Activated naive CD4-positive, alpha-beta T cell treated with Interleukin-2 at 50 U/mL for 16 hours (primary cell): ENCODE results near the gene IER5L.
A peak's percentile ranks its signal among the peaks of the same experiment; 100 is the strongest.
"Not testable (repeated sequence)": the region's sequence is repeated elsewhere in the genome, so short reads cannot be mapped to it uniquely, and the experiment has no call there.

Source experiments
- DNase-seq: peaks from one replicate; pipeline ENCODE4 v3.0.0-alpha.2; 2020

IER5L gene

DNA sequence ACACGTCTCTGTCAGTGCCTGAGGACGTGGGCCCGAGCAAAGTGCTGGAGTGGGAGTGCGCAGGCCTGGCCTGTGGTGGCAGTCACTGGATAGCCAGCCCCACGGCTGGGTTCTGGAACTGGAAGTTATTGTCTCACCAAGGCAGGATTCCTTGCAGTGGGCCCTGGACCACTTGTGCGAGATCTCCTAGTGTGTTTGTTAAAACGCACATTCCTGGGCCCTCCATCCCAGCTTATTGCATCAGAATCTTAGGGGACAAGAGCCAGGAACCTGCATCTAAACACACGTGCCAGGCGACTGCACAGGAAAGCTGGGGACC, 40.0 kb downstream of the IER5L start:
- no peak for DNase-seq

GRCh38 chr9:129137292-129138143, 40.5 kb downstream of the IER5L start:
- DNase-seq = no peak

- no peak for DNase-seq
Measured at GRCh38 chr9:129136446-129137035, 41.5 kb downstream of the IER5L start.

- no peak for DNase-seq
Measured at GRCh38 chr9:129135476-129135875, 42.6 kb downstream of the IER5L start.

DNA sequence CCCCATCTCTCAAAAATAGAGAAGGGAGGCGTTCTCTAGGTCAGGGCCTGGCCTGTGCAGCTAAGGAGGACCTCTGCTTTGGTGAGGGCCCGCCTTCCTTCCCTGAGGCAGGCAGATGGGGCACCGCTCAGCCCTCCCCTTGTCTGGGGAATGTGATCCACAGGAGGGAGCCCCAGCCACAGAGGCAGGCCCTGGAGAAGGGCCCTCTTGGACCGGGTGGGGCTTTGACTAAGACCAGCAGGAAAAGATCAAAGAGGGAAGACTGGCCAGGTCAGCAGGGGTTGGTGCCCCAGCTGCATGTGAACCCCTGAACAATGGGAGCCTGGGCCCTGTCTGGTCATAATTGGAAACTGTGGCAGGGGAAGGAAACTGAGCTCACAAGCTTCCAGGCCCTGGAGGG, 45.0 kb downstream of the IER5L start:
- DNase-seq = no peak

DNA sequence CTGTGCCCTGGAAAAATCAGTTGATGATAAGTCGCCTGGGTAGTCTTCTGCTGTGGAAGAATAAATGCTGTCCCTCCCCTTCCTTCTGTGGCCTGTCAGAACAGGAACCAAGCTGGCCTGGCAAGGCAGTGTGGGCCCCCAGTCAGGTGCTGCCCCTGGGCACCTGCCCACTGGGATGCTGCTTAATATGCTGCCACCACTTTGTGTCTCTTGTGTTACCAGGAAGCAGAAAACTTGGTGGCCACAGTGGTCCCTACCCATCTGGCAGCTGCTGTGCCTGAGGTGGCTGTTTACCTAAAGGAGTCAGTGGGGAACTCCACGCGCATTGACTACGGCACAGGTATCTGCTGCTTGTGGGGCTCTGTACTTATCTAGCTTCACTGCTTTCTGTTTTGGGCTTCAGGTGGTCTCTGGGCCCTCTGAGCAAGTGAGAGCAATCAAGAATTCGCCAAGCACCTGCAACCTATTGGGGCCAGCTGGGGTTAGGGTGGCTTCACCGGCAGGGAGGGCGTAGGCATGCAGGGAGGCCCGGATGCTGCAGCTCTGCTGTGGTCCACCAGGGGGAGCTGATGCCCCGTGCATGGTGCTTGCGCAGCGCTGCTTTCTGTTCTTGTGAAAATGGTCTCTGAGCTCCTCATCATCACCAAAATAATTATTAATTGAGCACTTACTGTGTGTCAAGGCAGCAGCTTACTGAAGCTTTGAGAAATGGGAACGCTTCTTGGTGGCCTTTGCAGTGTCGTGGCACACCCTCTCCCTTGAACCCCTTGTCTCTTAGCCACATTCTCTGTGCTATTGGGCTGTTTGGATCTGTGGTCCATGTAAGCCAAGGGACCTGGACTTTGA, 46.5 kb downstream of the IER5L start:
- DNase-seq = peak; percentile 87

DNA sequence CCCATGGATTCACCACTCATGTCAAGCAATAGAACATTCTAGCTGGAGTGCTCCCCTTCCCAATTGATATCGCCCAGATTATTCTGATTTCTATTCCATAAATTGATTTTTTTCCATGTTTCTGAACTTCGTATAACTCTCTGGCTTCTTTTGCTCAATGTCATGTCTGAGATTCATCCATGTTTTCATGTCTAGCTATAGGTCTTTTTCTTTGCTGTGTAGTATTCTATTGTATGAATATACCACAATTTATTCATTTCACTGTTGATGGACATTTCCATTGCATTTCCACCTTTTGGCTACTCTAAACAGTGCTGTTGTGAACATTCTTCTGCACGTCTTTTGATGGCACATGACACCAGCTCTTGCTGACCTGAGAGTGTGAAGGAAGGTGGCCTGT, 47.3 kb downstream of the IER5L start:
- no peak for DNase-seq

GRCh38 chr9:129130271-129130670, 47.8 kb downstream of the IER5L start:
- DNase-seq = not testable (repeated sequence)

DNA sequence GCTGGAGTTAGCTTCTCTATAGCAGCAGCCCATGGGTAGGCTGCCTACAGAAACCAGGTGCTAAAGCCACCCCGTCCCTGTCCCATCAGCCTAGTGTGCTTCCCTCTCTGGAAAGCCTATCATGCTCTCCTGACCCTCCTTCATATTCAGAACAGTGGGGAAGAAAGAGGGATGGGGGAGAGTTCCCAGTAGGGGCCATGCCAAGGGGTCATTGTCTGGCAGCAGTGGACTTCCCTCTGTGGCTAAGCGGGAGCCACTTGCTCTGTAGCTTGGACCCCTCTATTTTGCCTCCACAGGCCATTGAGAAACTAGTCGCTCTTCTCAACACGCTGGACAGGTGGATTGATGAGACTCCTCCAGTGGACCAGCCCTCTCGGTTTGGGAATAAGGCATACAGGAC, 49.4 kb downstream of the IER5L start:
- no peak for DNase-seq

- DNase-seq = no peak
Measured at GRCh38 chr9:129126749-129127618, 51.1 kb downstream of the IER5L start.
